H1 (cell line): ENCODE measurements around the gene CCDC102A. TPM values are rescaled to one million over a fixed set of nuclear protein-coding genes. Genes with fewer than 3 reads are reported as not detected.

Source experiments
- CTCF ChIA-PET: fragments of 300-600 bp; sonication (Branson Sonifier 250); formaldehyde crosslinking; loops from one replicate; lab custom pipeline; 2021; ENCODE audit not compliant: partially characterized antibody; lab: Charles Lee
- POLR2A ChIA-PET: fragments of 300-600 bp; sonication (Branson Sonifier 250); formaldehyde crosslinking; loops from one replicate; lab custom pipeline; 2021; ENCODE audit warnings: inconsistent platforms; ENCODE audit not compliant: partially characterized antibody; lab: Charles Lee
- DNase-seq, 2 experiments: peaks; one replicate each; pipeline versions ENCODE4 v3.0.0 to v3.0.0-alpha.2; 2010 to 2022; ENCODE audit warnings: low spot score in 2 of 2, low read depth in 1 of 2, mixed read lengths in 1 of 2
- FAIRE-seq: peaks from 2 replicates; lab custom pipeline; 2011; peaks lifted over from hg19 to GRCh38; lab: Jason Lieb, UNC
- H2AFZ ChIP-seq: 2 replicates; pipeline ENCODE4 v1.8.1; 2012; ENCODE audit warnings: low read length, inconsistent platforms
- H2AK5ac ChIP-seq: 2 replicates; pipeline ENCODE4 v1.6.1; 2013; ENCODE audit warnings: low read depth, low read length
- H2BK120ac ChIP-seq: replicated peaks from 2 replicates; pipeline ENCODE3; 2013; ENCODE audit warnings: low read depth, low read length, inconsistent platforms
- H2BK12ac ChIP-seq: 2 replicates; pipeline ENCODE4 v1.6.1; 2013; ENCODE audit warnings: low read depth, low read length
- H2BK15ac ChIP-seq: 2 replicates; pipeline ENCODE4 v1.6.1; 2013; ENCODE audit warnings: low read length
- H2BK20ac ChIP-seq: 2 replicates; pipeline ENCODE4 v1.6.1; 2013; ENCODE audit warnings: low read length
- H2BK5ac ChIP-seq: 2 replicates; pipeline ENCODE4 v1.6.1; 2013; ENCODE audit warnings: low read depth, low read length
- H3K14ac ChIP-seq: 2 replicates; pipeline ENCODE4 v1.6.1; 2013; ENCODE audit warnings: inconsistent platforms; ENCODE audit not compliant: insufficient read length
- H3K18ac ChIP-seq: 2 replicates; pipeline ENCODE4 v1.6.1; 2013; ENCODE audit warnings: low read length; ENCODE audit errors: extremely low read depth
- H3K23ac ChIP-seq: 2 replicates; pipeline ENCODE4 v1.6.1; 2013; ENCODE audit warnings: inconsistent platforms; ENCODE audit not compliant: insufficient read length
- H3K23me2 ChIP-seq: 2 replicates; pipeline ENCODE4 v1.6.1; 2013; ENCODE audit warnings: low read depth, low read length
- H3K27ac ChIP-seq: 2 replicates; pipeline ENCODE4 v1.6.1; 2011; ENCODE audit warnings: low read depth, low read length, inconsistent platforms
- H3K27me3 ChIP-seq, 4 experiments: replicated peaks in 1 of 4; 1 replicate in 1 of 4; 2 replicates in 3 of 4; pipeline versions ENCODE4 v1.6.1 to v1.8.1; 2011 to 2013; ENCODE audit warnings: low read length in 3 of 4, mild to moderate bottlenecking in 3 of 4, inconsistent platforms in 2 of 4, mixed read lengths in 2 of 4, moderate library complexity in 1 of 4; ENCODE audit not compliant: control insufficient read depth in 3 of 4, insufficient read depth in 3 of 4; ENCODE audit errors: extremely low read depth in 1 of 4
- H3K36me3 ChIP-seq, 4 experiments: 2 replicates each; pipeline versions ENCODE4 v1.6.1 to v1.8.1; 2011 to 2013; ENCODE audit warnings: mild to moderate bottlenecking in 4 of 4, low read length in 3 of 4, moderate library complexity in 2 of 4, control low read depth in 1 of 4, inconsistent platforms in 1 of 4; ENCODE audit not compliant: insufficient read depth in 4 of 4, control insufficient read depth in 2 of 4
- H3K4ac ChIP-seq: replicated peaks from 2 replicates; pipeline ENCODE3; 2013; ENCODE audit warnings: low read length, low read depth, mixed read lengths, inconsistent platforms; ENCODE audit not compliant: insufficient read length
- H3K4me1 ChIP-seq, 4 experiments: replicated peaks in 1 of 4; 1 replicate in 1 of 4; 2 replicates in 3 of 4; pipeline versions ENCODE4 v1.6.1 to v1.8.1; 2011 to 2013; ENCODE audit warnings: low read length in 3 of 4, inconsistent platforms in 2 of 4, mixed read lengths in 1 of 4; ENCODE audit not compliant: insufficient read depth in 4 of 4, control insufficient read depth in 3 of 4
- H3K4me2 ChIP-seq, 2 experiments: 2 replicates each; pipeline versions ENCODE4 v1.6.1 to v1.8.1; 2011 to 2013; ENCODE audit warnings: low read depth in 2 of 2, low read length in 2 of 2, control low read depth in 1 of 2, inconsistent platforms in 1 of 2, mild to moderate bottlenecking in 1 of 2; ENCODE audit not compliant: insufficient read depth in 1 of 2
- H3K4me3 ChIP-seq, 4 experiments: fragments of 200-600, 300-600 bp in 1 of 4; sonication (generic), shearing (Covaris generic), sonication (Bioruptor Twin) in 1 of 4; 2 replicates each; pipeline versions ENCODE4 v1.5.1 to v1.8.1; 2011 to 2016; ENCODE audit warnings: low read length in 4 of 4, low read depth in 3 of 4, control low read depth in 2 of 4, inconsistent platforms in 2 of 4, mild to moderate bottlenecking in 2 of 4, mixed read lengths in 1 of 4, moderate library complexity in 1 of 4; ENCODE audit not compliant: insufficient read depth in 2 of 4; ENCODE audit errors: extremely low read depth in 1 of 4
- H3K56ac ChIP-seq: replicated peaks from 2 replicates; pipeline ENCODE3; 2013; ENCODE audit warnings: low read depth, mild to moderate bottlenecking, mixed read lengths, low read length, inconsistent platforms; ENCODE audit not compliant: insufficient read length
- H3K79me1 ChIP-seq: 2 replicates; pipeline ENCODE4 v1.6.1; 2013; ENCODE audit warnings: low read depth, low read length, control low read depth
- H3K79me2 ChIP-seq, 2 experiments: 2 replicates each; pipeline versions ENCODE4 v1.6.1 to v1.8.1; 2012 to 2013; ENCODE audit warnings: low read length in 2 of 2, mild to moderate bottlenecking in 2 of 2, inconsistent platforms in 1 of 2; ENCODE audit not compliant: insufficient read depth in 2 of 2, control insufficient read depth in 1 of 2
- H3K9ac ChIP-seq, 4 experiments: replicated peaks in 1 of 4; 1 replicate in 1 of 4; 2 replicates in 3 of 4; pipeline versions ENCODE4 v1.6.1 to v1.8.1; 2011 to 2013; ENCODE audit warnings: low read depth in 3 of 4, low read length in 3 of 4, control low read depth in 2 of 4, mild to moderate bottlenecking in 2 of 4, moderate library complexity in 2 of 4, inconsistent platforms in 1 of 4; ENCODE audit errors: extremely low read depth in 1 of 4
- H3K9me3 ChIP-seq, 2 experiments: 2 replicates each; pipeline versions ENCODE4 v1.6.1 to v1.8.1; 2012 to 2013; ENCODE audit warnings: mild to moderate bottlenecking in 2 of 2, moderate library complexity in 2 of 2, control low read depth in 1 of 2, inconsistent platforms in 1 of 2, low read depth in 1 of 2, low read length in 1 of 2, mixed read lengths in 1 of 2; ENCODE audit not compliant: insufficient read depth in 2 of 2
- H4K20me1 ChIP-seq, 2 experiments: replicated peaks in 1 of 2; 2 replicates each; pipeline versions ENCODE3 to v1.8.1; 2011 to 2013; ENCODE audit warnings: inconsistent platforms in 2 of 2, low read length in 2 of 2, mild to moderate bottlenecking in 1 of 2; ENCODE audit not compliant: insufficient read depth in 2 of 2, control insufficient read depth in 1 of 2
- H4K5ac ChIP-seq: 2 replicates; pipeline ENCODE4 v1.6.1; 2013; ENCODE audit warnings: low read length, low read depth, mixed read lengths, inconsistent platforms; ENCODE audit not compliant: insufficient read length
- H4K8ac ChIP-seq: 2 replicates; pipeline ENCODE4 v1.8.0; 2013; ENCODE audit warnings: mild to moderate bottlenecking, moderate library complexity, low read length, inconsistent platforms; ENCODE audit not compliant: insufficient read depth; ENCODE audit errors: extremely low read depth
- H4K91ac ChIP-seq: replicated peaks from 2 replicates; pipeline ENCODE3; 2013; ENCODE audit warnings: low read length, mixed read lengths, inconsistent platforms; ENCODE audit not compliant: insufficient read length
- CHD1 ChIP-seq: IDR thresholded peaks from 2 replicates; pipeline ENCODE4 v1.6.1; 2012; ENCODE audit warnings: low read depth, low read length, improper control_type of control experiment
- CHD2 ChIP-seq: IDR thresholded peaks from 2 replicates; pipeline ENCODE4 v1.6.1; 2012; ENCODE audit warnings: low read length, improper control_type of control experiment
- EP300 ChIP-seq, 2 experiments: IDR thresholded peaks; 1 replicate in 1 of 2; 2 replicates in 1 of 2; pipeline ENCODE4 v1.6.1; 2011 to 2012; ENCODE audit warnings: low read depth in 2 of 2, low read length in 2 of 2, mild to moderate bottlenecking in 2 of 2, borderline replicate concordance in 1 of 2, inconsistent platforms in 1 of 2, moderate library complexity in 1 of 2
- JUND ChIP-seq: IDR thresholded peaks from 2 replicates; pipeline ENCODE4 v1.6.1; 2011; ENCODE audit warnings: mild to moderate bottlenecking, improper control_type of control experiment, low read length
- KDM4A ChIP-seq: IDR thresholded peaks from one replicate; pipeline ENCODE4 v1.7.1; 2012; ENCODE audit warnings: low read depth, mild to moderate bottlenecking, moderate library complexity, low read length, inconsistent platforms; ENCODE audit not compliant: severe bottlenecking
- RNF2 ChIP-seq: fragments of 200-900, 300-1000 bp; sonication (generic); IDR thresholded peaks from 2 replicates; pipeline ENCODE4 v1.7.1; 2016; ENCODE audit warnings: borderline replicate concordance, low read depth, mild to moderate bottlenecking, antibody characterized with exemption, low read length; ENCODE audit not compliant: poor library complexity, severe bottlenecking; ENCODE audit errors: missing control alignments
- SIN3A ChIP-seq, 2 experiments: IDR thresholded peaks in 1 of 2; conservative IDR thresholded peaks in 1 of 2; 2 replicates each; pipeline ENCODE4 v1.6.1; 2011 to 2012; ENCODE audit warnings: low read length in 2 of 2, improper control_type of control experiment in 1 of 2, low read depth in 1 of 2, mild to moderate bottlenecking in 1 of 2
- TEAD4 ChIP-seq: IDR thresholded peaks from 2 replicates; pipeline ENCODE4 v1.6.1; 2012; ENCODE audit warnings: low read depth, low read length, inconsistent platforms, mixed read lengths
- WGBS, 2 experiments: shearing (Covaris generic) in 1 of 2; methylation state at CpG; one replicate each; pipeline versions ENCODE4 v1.1.6 to v1.1.7; 2013 to 2015; ENCODE audit warnings: low lambda C conversion rate in 2 of 2, mixed read lengths in 2 of 2, inconsistent platforms in 1 of 2, low coverage in 1 of 2, missing lambda C conversion rate in 1 of 2; ENCODE audit not compliant: insufficient replicate concordance in 2 of 2, insufficient coverage in 1 of 2, insufficient read length in 1 of 2; ENCODE audit errors: extremely low coverage in 1 of 2, missing lambda C conversion rate in 1 of 2; 5-methylcytosine and 5-hydroxymethylcytosine counted together
- polyA plus RNA-seq, 7 experiments: library from polyadenylated mRNA; depleted of rRNA in 3 of 7; stranded (reverse) in 5 of 7; unstranded in 2 of 7; fragments of >200 nt in 5 of 7; fragments of 200-250 nt in 2 of 7; gene quantifications; 1 replicate in 5 of 7; 2 replicates in 1 of 7; 4 replicates in 1 of 7; pipeline versions ENCODE4 v1.2.1 to v1.2.3, GENCODE V29; 2011 to 2013; ENCODE audit warnings: missing spikeins in 2 of 7, mixed read lengths in 2 of 7
- total RNA-seq: library from RNA; stranded (reverse); fragmentation: NEBNext Ultra II Directional; extraction: Animal tissue kit (Norgen Biotek cat#: 25700); gene quantifications from 2 replicates; pipeline ENCODE4 v1.2.1, GENCODE V29; 2021
- TF ChIP-seq, protein P1 (sequence below): IDR thresholded peaks from 2 replicates; pipeline ENCODE4 v1.6.1; 2012; ENCODE audit warnings: low read length, inconsistent platforms

The CCDC102A gene
- total and polyA plus RNA-seq, 2 of the 8 experiments (the other 6 are each of a cell fraction or from before 2014, with no cell fraction given), result 4.0 to 7.5 TPM

- H3K4me1 ChIP-seq, result peaks cover 4 to 44% (median 29%) of the 10 kb centered on the region in 4 experiments
- no peak overlapping the region for H2BK120ac ChIP-seq
- H3K27me3 ChIP-seq, result peaks cover 0 to 13% (median 4%) of the 10 kb centered on the region in 4 experiments; a peak in 4 of 7 replicates
- no peak overlapping the region for H3K27ac ChIP-seq
- H4K20me1 ChIP-seq, result peaks cover 6 to 25% of the 10 kb centered on the region in 2 experiments
- H2AFZ ChIP-seq, result no peak overlapping the region
- POLR2A ChIA-PET, result interaction anchor here (1.0 to 9.1 kb wide), 4 partner anchors 12 to 54 kb away, joined by 4 to 67 read pairs (median 5); partner anchors contain the start of genes ADGRG5 and DOK4
- no peak overlapping the region for H4K91ac ChIP-seq
- no peaks in the 10 kb centered on the region; a peak in 1 of 8 replicates for H3K36me3 ChIP-seq
- H4K5ac ChIP-seq, result no peak overlapping the region
- H2AK5ac ChIP-seq, result no peak overlapping the region
- H3K18ac ChIP-seq, result no peak overlapping the region
- H3K14ac ChIP-seq, result no peak overlapping the region
- H3K9ac ChIP-seq, result no peak overlapping the region
- no peak overlapping the region for H2BK20ac ChIP-seq
- CTCF ChIA-PET, result interaction anchor here (1.1 to 1.2 kb wide), 4 partner anchors 10 to 158 kb away, joined by 3 to 5 read pairs (median 4); partner anchors contain the start of gene CX3CL1
- no peak overlapping the region for H2BK5ac ChIP-seq
- H3K79me2 ChIP-seq, result peaks cover 0 to 18% of the 10 kb centered on the region in 2 experiments; a peak in 1 of 4 replicates
- peaks cover 7% of the 10 kb centered on the region; the same call in 1 of the 2 replicates for H3K23me2 ChIP-seq
- H3K4me3 ChIP-seq, result peak overlapping the region in 1 of 4 experiments; percentile 73; a peak in 2 of 8 replicates
- 92% methylated on average over 22 of the region's 22 CpGs; no CpG with 5 or more reads in 1 of the 2 experiments for WGBS, 2 experiments
- H3K4me2 ChIP-seq, result peak overlapping the region in 1 of 2 experiments; percentile 70; a peak in 1 of 4 replicates
- no peak overlapping the region for H2BK15ac ChIP-seq
- H3K79me1 ChIP-seq, result peaks cover 10% of the 10 kb centered on the region
- no peak for DNase-seq
- no peak for FAIRE-seq
- no peaks in the 10 kb centered on the region for H3K9me3 ChIP-seq
- H4K8ac ChIP-seq, result no peak overlapping the region
- no peak overlapping the region for H3K4ac ChIP-seq
- H3K23ac ChIP-seq, result no peak overlapping the region
- H3K56ac ChIP-seq, result no peak overlapping the region
- no peak overlapping the region for H2BK12ac ChIP-seq
- TF ChIP-seq CHD1 (no peak), KDM4A (no peak), EP300 (IDR thresholded peaks at IDR 0.05; ENCODE audit: borderline replicate concordance in 1 of 2, low read depth in 2 of 2, low read length in 2 of 2) (no peak), RNF2 (no peak), JUND (no peak), CHD2 (no peak), SIN3A (conservative IDR thresholded peaks at IDR 0.05 in 1 of 2, IDR thresholded peaks at IDR 0.05 in 1 of 2; ENCODE audit: low read depth in 1 of 2, low read length in 2 of 2) (no peak), TEAD4 (no peak)
- TF ChIP-seq, protein P1, sequence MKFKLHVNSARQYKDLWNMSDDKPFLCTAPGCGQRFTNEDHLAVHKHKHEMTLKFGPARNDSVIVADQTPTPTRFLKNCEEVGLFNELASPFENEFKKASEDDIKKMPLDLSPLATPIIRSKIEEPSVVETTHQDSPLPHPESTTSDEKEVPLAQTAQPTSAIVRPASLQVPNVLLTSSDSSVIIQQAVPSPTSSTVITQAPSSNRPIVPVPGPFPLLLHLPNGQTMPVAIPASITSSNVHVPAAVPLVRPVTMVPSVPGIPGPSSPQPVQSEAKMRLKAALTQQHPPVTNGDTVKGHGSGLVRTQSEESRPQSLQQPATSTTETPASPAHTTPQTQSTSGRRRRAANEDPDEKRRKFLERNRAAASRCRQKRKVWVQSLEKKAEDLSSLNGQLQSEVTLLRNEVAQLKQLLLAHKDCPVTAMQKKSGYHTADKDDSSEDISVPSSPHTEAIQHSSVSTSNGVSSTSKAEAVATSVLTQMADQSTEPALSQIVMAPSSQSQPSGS, result no peak
These were observed 5.7 kb downstream of the CCDC102A start for GRCh38 chr16:57530522-57531252.
